Progenitor cell of endocrine pancreas (in vitro differentiated cells): ENCODE measurements around the gene BRINP2. TPM values are rescaled to one million over a fixed set of nuclear protein-coding genes. Genes with fewer than 3 reads are reported as not detected.
A peak's percentile ranks its signal among the peaks of the same experiment; 100 is the strongest.
"Not testable (repeated sequence)": the region's sequence is repeated elsewhere in the genome, so short reads cannot be mapped to it uniquely, and the experiment has no call there.

Experiments
- DNase-seq: peaks from one replicate; pipeline ENCODE4 v3.0.0; 2021; ENCODE audit warnings: low spot score; ENCODE audit not compliant: unreplicated experiment
- H3K27ac Mint-ChIP-seq: 2 replicates; pipeline ENCODE4 v1.8.0; 2021; ENCODE audit warnings: mild to moderate bottlenecking, moderate library complexity, mixed read lengths
- H3K27me3 Mint-ChIP-seq: 2 replicates; pipeline ENCODE4 v1.8.0; 2021; ENCODE audit warnings: mixed read lengths
- H3K36me3 Mint-ChIP-seq: 2 replicates; pipeline ENCODE4 v1.8.0; 2022; ENCODE audit warnings: mixed read lengths; ENCODE audit not compliant: insufficient read depth
- H3K4me1 Mint-ChIP-seq: 2 replicates; pipeline ENCODE4 v1.8.0; 2021; ENCODE audit warnings: low read depth, mixed read lengths
- H3K4me3 Mint-ChIP-seq: 2 replicates; pipeline ENCODE4 v1.8.0; 2021; ENCODE audit warnings: low read depth, mild to moderate bottlenecking, moderate library complexity, mixed read lengths
- H3K9me3 Mint-ChIP-seq: 2 replicates; pipeline ENCODE4 v1.8.0; 2021; ENCODE audit warnings: low read depth, mixed read lengths
- total RNA-seq: library from RNA; stranded (reverse); gene quantifications from 2 replicates; pipeline ENCODE4 v1.2.1, GENCODE V29; 2021
- TF ChIP-seq, protein P1 (sequence below): fragments of 200-600 bp; sonication (generic); IDR thresholded peaks from one replicate; pipeline ENCODE4 v1.5.0; 2021; ENCODE audit warnings: antibody characterized with exemption, mild to moderate bottlenecking; ENCODE audit not compliant: unreplicated experiment

Gene BRINP2
- total RNA-seq, 1 donor from 2014 or later: 0.41 TPM

DNA sequence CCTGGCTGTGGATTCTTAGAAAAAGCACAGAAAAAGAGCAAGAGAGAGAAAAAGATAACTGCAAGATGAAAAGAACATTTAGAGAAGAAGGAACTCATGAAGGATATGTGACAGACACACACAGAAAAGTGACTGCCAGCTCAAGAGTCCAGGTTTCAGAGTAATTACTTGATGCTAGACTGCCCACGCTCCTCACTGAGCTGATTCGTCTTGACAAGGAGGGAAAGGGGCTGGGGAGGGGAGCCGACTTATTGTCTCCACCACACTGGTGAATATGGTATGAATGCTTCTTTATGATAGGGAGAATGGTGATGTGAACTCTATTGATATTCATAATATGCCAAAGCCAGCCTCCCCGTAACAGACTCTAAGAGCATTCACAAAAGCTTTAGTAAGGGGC, 140.4 kb downstream of the BRINP2 start:
- Mint-ChIP-seq H3K27ac (no peak overlapping the region), H3K9me3 (no peaks in the 10 kb centered on the region), H3K4me1 (no peaks in the 10 kb centered on the region), H3K4me3 (no peak overlapping the region), H3K36me3 (no peaks in the 10 kb centered on the region), H3K27me3 (peaks cover 80% of the 10 kb centered on the region)
- TF ChIP-seq, protein P1, sequence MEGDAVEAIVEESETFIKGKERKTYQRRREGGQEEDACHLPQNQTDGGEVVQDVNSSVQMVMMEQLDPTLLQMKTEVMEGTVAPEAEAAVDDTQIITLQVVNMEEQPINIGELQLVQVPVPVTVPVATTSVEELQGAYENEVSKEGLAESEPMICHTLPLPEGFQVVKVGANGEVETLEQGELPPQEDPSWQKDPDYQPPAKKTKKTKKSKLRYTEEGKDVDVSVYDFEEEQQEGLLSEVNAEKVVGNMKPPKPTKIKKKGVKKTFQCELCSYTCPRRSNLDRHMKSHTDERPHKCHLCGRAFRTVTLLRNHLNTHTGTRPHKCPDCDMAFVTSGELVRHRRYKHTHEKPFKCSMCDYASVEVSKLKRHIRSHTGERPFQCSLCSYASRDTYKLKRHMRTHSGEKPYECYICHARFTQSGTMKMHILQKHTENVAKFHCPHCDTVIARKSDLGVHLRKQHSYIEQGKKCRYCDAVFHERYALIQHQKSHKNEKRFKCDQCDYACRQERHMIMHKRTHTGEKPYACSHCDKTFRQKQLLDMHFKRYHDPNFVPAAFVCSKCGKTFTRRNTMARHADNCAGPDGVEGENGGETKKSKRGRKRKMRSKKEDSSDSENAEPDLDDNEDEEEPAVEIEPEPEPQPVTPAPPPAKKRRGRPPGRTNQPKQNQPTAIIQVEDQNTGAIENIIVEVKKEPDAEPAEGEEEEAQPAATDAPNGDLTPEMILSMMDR: no peak
- DNase-seq: no peak

GRCh38 chr1:177311586-177311985, 140.8 kb downstream of the BRINP2 start:
- H3K27ac Mint-ChIP-seq: no peak overlapping the region
- TF ChIP-seq, protein P1: no peak
- no peaks in the 10 kb centered on the region for H3K36me3 Mint-ChIP-seq
- DNase-seq: no peak
- H3K4me1 Mint-ChIP-seq: no peaks in the 10 kb centered on the region
- no peaks in the 10 kb centered on the region for H3K9me3 Mint-ChIP-seq
- H3K27me3 Mint-ChIP-seq: peaks cover 77% of the 10 kb centered on the region
- no peak overlapping the region for H3K4me3 Mint-ChIP-seq

- H3K27me3 Mint-ChIP-seq: peaks cover 58% of the 10 kb centered on the region
- TF ChIP-seq, protein P1: no peak
- no peak overlapping the region for H3K4me3 Mint-ChIP-seq
- H3K9me3 Mint-ChIP-seq: peaks cover under 1% of the 10 kb centered on the region
- H3K36me3 Mint-ChIP-seq: no peaks in the 10 kb centered on the region
- no peaks in the 10 kb centered on the region for H3K4me1 Mint-ChIP-seq
- DNase-seq: no peak
- no peak overlapping the region for H3K27ac Mint-ChIP-seq
Observed at GRCh38 chr1:177315261-177315660, 144.5 kb downstream of the BRINP2 start.

GRCh38 chr1:177315761-177316160, 145.0 kb downstream of the BRINP2 start:
- no peaks in the 10 kb centered on the region for H3K36me3 Mint-ChIP-seq
- no peak overlapping the region for H3K27ac Mint-ChIP-seq
- no peaks in the 10 kb centered on the region for H3K4me1 Mint-ChIP-seq
- DNase-seq: no peak
- TF ChIP-seq, protein P1: no peak
- peaks cover 3% of the 10 kb centered on the region for H3K9me3 Mint-ChIP-seq
- no peak overlapping the region for H3K4me3 Mint-ChIP-seq
- peaks cover 57% of the 10 kb centered on the region for H3K27me3 Mint-ChIP-seq

DNA sequence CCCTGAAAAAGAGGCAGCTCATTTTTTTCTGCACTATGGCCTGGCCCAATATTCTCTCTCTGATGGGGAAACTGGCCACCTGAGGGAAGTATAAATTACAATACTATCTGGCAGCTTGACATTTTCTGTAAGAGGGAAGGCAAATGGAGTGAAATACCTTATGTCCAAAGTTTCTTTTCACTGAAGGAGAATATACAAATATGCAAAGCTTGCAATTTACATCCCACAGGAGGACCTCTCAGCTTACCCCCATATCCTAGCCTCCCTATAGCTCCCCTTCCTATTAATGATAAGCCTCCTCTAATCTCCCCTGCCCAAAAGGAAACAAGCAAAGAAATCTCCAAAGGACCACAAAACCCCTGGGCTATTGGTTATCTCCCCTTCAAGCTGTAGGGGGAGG, 150.7 kb downstream of the BRINP2 start:
- not testable (repeated sequence) for H3K36me3 Mint-ChIP-seq, H3K4me1 Mint-ChIP-seq, DNase-seq, H3K9me3 Mint-ChIP-seq, H3K4me3 Mint-ChIP-seq
- Mint-ChIP-seq H3K27ac (peak overlapping the region; percentile 33), H3K27me3 (peaks cover 11% of the 10 kb centered on the region)

DNA sequence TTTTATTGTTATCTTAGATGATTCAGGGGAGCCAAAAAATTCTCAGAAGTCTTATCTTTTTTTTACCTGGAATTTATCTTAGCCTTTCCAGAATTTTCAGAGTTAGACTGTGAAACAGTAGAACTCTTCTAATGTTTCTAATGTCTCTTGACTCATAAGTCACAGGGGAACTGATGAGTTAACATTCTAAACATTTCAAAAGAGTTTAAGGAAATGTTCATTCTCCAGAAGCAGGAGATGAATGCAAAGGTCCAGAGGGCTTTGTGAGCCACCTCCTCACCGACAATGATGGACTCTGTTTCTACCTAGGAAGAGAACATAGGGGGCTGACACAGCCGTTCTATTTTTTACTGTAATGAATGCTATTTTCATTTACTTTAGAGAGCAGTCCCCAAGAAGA, 157.5 kb downstream of the BRINP2 start:
- H3K4me3 Mint-ChIP-seq: no peak overlapping the region
- peaks cover 17% of the 10 kb centered on the region for H3K27me3 Mint-ChIP-seq
- H3K36me3 Mint-ChIP-seq: no peaks in the 10 kb centered on the region
- H3K27ac Mint-ChIP-seq: no peak overlapping the region
- peaks cover 5% of the 10 kb centered on the region for H3K9me3 Mint-ChIP-seq
- no peak for DNase-seq
- TF ChIP-seq, protein P1: no peak
- no peaks in the 10 kb centered on the region for H3K4me1 Mint-ChIP-seq
